ENCODE data around the gene B4GALNT2.
"Not testable (repeated sequence)": the region's sequence is repeated elsewhere in the genome, so short reads cannot be mapped to it uniquely, and the experiment has no call there.

The B4GALNT2 gene

DNA sequence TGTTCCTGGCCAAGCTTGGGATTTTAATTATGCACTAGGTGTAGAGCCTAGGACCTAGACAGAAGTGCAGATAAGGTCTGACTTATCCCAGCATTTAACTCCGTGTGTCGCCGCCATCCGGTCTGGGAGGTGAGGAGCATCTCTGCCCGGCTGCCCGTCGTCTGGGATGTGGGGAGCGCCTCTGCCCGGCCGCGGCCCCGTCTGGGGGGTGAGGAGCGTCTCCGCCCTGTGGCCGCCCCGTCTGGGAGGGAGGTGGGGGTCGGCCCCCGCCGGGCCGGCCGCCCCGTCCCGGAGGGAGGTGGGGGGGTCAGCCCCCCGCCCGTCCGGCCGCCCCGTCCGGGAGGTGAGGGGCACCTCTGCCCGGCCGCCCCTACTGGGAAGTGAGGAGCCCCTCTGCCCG is 7.1 kb upstream of the B4GALNT2 start:
- no peak overlapping the region for H3K27ac ChIP-seq (replicated peaks)
- no peak overlapping the region for H3K4me3 ChIP-seq (replicated peaks; ENCODE audit: insufficient read depth, low read length)
- TF ChIP-seq, protein P1, sequence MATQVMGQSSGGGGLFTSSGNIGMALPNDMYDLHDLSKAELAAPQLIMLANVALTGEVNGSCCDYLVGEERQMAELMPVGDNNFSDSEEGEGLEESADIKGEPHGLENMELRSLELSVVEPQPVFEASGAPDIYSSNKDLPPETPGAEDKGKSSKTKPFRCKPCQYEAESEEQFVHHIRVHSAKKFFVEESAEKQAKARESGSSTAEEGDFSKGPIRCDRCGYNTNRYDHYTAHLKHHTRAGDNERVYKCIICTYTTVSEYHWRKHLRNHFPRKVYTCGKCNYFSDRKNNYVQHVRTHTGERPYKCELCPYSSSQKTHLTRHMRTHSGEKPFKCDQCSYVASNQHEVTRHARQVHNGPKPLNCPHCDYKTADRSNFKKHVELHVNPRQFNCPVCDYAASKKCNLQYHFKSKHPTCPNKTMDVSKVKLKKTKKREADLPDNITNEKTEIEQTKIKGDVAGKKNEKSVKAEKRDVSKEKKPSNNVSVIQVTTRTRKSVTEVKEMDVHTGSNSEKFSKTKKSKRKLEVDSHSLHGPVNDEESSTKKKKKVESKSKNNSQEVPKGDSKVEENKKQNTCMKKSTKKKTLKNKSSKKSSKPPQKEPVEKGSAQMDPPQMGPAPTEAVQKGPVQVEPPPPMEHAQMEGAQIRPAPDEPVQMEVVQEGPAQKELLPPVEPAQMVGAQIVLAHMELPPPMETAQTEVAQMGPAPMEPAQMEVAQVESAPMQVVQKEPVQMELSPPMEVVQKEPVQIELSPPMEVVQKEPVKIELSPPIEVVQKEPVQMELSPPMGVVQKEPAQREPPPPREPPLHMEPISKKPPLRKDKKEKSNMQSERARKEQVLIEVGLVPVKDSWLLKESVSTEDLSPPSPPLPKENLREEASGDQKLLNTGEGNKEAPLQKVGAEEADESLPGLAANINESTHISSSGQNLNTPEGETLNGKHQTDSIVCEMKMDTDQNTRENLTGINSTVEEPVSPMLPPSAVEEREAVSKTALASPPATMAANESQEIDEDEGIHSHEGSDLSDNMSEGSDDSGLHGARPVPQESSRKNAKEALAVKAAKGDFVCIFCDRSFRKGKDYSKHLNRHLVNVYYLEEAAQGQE (IDR thresholded peaks at IDR 0.05; ENCODE audit: insufficient replicate concordance, low read depth) = no peak
- TF ChIP-seq SPI1 (IDR thresholded peaks at IDR 0.05; ENCODE audit: borderline replicate concordance, low read depth) (no peak), GABPA (IDR thresholded peaks at IDR 0.05; ENCODE audit: low read depth) (no peak), POLR2AphosphoS5 (IDR thresholded peaks at IDR 0.05; ENCODE audit: low read depth) (no peak)
- TF ChIP-seq, protein P2, sequence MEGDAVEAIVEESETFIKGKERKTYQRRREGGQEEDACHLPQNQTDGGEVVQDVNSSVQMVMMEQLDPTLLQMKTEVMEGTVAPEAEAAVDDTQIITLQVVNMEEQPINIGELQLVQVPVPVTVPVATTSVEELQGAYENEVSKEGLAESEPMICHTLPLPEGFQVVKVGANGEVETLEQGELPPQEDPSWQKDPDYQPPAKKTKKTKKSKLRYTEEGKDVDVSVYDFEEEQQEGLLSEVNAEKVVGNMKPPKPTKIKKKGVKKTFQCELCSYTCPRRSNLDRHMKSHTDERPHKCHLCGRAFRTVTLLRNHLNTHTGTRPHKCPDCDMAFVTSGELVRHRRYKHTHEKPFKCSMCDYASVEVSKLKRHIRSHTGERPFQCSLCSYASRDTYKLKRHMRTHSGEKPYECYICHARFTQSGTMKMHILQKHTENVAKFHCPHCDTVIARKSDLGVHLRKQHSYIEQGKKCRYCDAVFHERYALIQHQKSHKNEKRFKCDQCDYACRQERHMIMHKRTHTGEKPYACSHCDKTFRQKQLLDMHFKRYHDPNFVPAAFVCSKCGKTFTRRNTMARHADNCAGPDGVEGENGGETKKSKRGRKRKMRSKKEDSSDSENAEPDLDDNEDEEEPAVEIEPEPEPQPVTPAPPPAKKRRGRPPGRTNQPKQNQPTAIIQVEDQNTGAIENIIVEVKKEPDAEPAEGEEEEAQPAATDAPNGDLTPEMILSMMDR (IDR thresholded peaks at IDR 0.05; ENCODE audit: insufficient read depth, low read length) = no peak
- no peak for DNase-seq (ENCODE audit: low read depth in 1 of 2, low spot score in 1 of 2)
- H3K27me3 ChIP-seq (ENCODE audit: insufficient read depth, poor library complexity, severe bottlenecking) = peaks cover 6% of the 10 kb centered on the region

DNA sequence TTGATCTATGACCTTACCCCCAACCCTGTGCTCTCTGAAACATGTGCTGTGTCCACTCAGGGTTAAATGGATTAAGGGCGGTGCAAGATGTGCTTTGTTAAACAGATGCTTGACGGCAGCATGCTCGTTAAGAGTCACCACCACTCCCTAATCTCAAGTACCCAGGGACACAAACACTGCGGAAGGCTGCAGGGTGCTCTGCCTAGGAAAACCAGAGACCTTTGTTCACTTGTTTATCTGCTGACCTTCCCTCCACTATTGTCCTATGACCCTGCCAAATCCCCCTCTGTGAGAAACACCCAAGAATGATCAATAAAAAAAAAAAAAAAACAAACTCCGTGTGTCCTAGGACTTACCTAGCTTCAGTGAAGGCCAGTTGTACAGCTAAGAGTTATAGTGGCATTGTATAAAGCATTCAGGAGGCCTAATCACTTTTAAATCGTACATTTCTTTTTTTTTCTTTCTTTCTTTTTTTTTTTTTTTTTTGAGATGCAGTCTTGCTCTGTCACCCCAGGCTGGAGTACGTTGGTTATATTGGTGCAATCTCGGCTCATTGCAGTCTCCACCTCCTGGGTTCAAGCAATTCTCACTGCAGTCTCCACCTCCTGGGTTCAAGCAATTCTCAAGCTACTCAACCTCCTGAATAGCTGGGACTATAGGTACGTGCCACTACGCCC is 6.2 kb upstream of the B4GALNT2 start:
- not testable (repeated sequence) for H3K27me3 ChIP-seq (ENCODE audit: insufficient read depth, poor library complexity, severe bottlenecking); DNase-seq (ENCODE audit: low read depth in 1 of 2, low spot score in 1 of 2); H3K27ac ChIP-seq (replicated peaks); H3K4me3 ChIP-seq (replicated peaks; ENCODE audit: insufficient read depth, low read length)

DNA sequence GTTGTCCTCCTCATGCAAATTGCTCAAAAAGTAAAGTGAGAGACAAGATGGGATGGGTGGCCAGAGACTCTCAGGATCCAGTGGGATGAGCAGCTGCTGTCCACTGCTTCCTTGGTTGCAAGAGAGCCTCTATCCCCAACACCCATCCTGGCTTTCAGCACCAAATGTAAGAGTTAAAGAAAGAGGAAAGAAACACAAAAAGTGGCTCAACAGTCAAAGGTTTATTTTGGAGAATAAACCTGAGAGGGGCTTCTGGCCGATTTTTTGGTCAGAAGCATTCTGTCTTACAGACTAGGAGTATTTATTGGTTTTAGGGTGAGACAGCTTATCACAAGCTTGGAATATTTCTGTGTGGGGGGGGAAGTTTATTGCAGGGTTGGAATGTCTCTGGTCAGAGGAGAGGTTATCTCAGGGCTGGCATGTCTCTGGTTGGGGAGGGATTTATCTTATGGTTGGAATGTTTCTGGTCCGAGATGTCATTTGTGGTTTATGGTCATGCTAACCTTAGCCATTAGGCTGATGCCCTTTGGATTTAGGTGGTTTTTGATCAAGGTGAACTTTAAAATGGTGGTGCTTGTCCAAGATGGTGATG is 3.1 kb upstream of the B4GALNT2 start:
- not testable (repeated sequence) for DNase-seq (ENCODE audit: low read depth in 1 of 2, low spot score in 1 of 2); H3K27ac ChIP-seq (replicated peaks); H3K4me3 ChIP-seq (replicated peaks; ENCODE audit: insufficient read depth, low read length)
- H3K27me3 ChIP-seq (ENCODE audit: insufficient read depth, poor library complexity, severe bottlenecking) = peaks cover 29% of the 10 kb centered on the region

DNA sequence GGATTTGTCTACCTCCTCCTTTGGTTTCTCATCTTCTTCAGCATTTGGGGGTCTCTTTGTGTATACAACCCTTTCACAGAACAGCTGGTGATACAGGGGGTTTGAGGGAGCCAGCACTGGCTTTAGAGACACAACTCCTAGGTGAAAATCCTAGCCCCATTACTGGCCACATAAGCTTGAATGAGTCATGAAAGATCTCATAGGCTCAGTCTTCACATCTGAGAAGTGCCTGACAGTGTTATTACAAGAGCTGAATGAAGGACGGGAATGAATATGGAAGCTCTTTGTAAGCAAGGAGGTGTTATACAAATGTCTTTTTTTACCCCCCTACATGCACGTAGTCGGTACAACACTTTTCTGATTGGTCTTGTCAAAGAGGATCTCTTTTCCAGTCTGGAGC is 1.7 kb upstream of the B4GALNT2 start:
- Histone ChIP-seq H3K27ac (replicated peaks) (no peak overlapping the region), H3K4me3 (replicated peaks; ENCODE audit: insufficient read depth, low read length) (no peak overlapping the region), H3K27me3 (ENCODE audit: insufficient read depth, poor library complexity, severe bottlenecking) (peaks cover 29% of the 10 kb centered on the region)
- no peak for DNase-seq (ENCODE audit: low read depth in 1 of 2, low spot score in 1 of 2)
- TF ChIP-seq, protein P2 (IDR thresholded peaks at IDR 0.05; ENCODE audit: insufficient read depth, low read length) = no peak
- TF ChIP-seq GABPA (IDR thresholded peaks at IDR 0.05; ENCODE audit: low read depth) (no peak), POLR2AphosphoS5 (IDR thresholded peaks at IDR 0.05; ENCODE audit: low read depth) (no peak), SPI1 (IDR thresholded peaks at IDR 0.05; ENCODE audit: borderline replicate concordance, low read depth) (no peak)
- TF ChIP-seq, protein P1 (IDR thresholded peaks at IDR 0.05; ENCODE audit: insufficient replicate concordance, low read depth) = no peak

DNA sequence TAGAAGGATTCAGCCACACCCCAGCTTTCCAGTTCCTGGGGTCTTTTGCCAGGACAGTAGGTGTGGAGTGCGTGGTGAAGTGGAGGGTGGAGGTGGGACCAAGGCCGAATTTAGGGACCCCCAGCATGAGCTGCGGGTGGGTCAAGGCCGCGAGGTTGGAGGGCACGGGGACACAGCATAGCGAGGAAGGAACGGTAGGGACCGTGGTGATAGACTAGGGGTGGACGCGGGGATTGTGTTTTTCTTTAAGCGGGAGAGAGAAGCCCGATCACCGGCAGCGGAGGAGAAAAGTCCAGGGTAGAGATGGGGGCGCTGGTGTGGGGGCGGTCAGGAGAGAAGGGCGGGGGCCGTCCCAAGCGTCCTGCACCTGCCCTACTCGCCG is 261 bp upstream of the B4GALNT2 start:
- peaks cover 30% of the 10 kb centered on the region for H3K27me3 ChIP-seq (ENCODE audit: insufficient read depth, poor library complexity, severe bottlenecking)
- no peak overlapping the region for H3K27ac ChIP-seq (replicated peaks)
- DNase-seq (ENCODE audit: low read depth in 1 of 2, low spot score in 1 of 2) = no peak
- no peak for TF ChIP-seq GABPA (IDR thresholded peaks at IDR 0.05; ENCODE audit: low read depth)
- TF ChIP-seq POLR2AphosphoS5 (IDR thresholded peaks at IDR 0.05; ENCODE audit: low read depth) = no peak
- TF ChIP-seq SPI1 (IDR thresholded peaks at IDR 0.05; ENCODE audit: borderline replicate concordance, low read depth) = no peak
- TF ChIP-seq, protein P2 (IDR thresholded peaks at IDR 0.05; ENCODE audit: insufficient read depth, low read length) = no peak
- TF ChIP-seq, protein P1 (IDR thresholded peaks at IDR 0.05; ENCODE audit: insufficient replicate concordance, low read depth) = no peak
- no peak overlapping the region for H3K4me3 ChIP-seq (replicated peaks; ENCODE audit: insufficient read depth, low read length)
